Measurements from ENCODE around the gene CPT1C. TPM values are rescaled to one million over a fixed set of nuclear protein-coding genes. Genes with fewer than 3 reads are reported as not detected.
A peak's percentile ranks its signal among the peaks of the same experiment; 100 is the strongest.

CPT1C gene
- total RNA-seq, 8 experiments from 2014 or later, result 4.7 to 65.7 (median 36.3) TPM

DNA sequence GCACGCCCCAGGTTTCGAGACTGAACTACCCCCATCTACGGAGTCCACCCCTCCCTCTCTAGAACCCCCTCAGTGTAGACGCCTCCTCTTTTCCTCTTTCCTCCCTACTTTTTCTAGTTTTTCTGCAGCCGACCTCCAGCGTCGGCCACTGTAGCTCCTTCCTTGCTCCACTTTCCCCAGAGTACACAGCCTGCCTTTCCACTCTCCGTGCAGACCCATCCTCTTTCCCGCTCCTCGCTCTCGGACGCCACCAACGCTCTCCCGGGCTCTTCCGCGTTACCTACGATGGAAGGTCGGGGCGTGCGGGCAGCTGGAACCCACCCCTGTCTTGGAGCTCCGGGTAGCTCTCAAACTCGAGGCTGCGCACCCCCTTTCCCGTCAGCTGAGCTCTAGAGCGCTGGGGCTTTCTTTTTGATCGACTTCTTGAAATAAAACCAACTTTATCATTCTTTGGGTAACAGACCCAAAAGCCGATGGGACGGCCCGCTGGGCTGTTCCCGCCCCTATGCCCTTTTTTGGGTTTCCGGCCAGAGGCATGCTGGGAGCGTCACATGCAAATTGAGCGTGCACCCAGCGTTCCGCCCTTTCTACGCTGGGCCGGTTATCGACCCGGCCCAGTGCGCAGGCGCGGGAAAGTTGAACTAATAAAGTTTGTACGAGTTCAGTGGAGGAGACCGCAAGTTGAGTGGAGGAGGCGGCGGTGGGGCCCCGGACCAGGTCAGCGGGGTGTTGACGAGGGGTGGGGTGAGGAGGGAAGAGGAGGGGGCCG lies 25.4 kb upstream of the CPT1C start, which contains the start of the genes BCL2L12 and IRF3:
TSS of gene BCL2L12 (plus strand) at position 583 of the 769 bp plus-strand sequence. CDS start 760 bp downstream, outside the sequence.
TSS of gene IRF3 (minus strand) at position 507 of the 769 bp plus-strand sequence. CDS start 1,019 bp downstream, outside the sequence.
- Histone ChIP-seq H3K4me3 (peak within 1 kb of the TSS; percentile 54 to 86 (median 64)), H3K27ac (peak within 1 kb of the TSS; percentile 56 to 79), H3K4me1 (replicated peaks in 1 of 2) (peaks cover 7 to 15% of the 10 kb centered on the region in 2 donors)
- peak; percentile 77 to 86 (median 82) for ATAC-seq (replicated peaks in 6 of 8)
- in situ Hi-C loops (cut with MboI; ENCODE audit: low pct_unique_long_range_greater_than_20kb in 2 of 9, low sequenced_read_pairs in 9 of 9, unreplicated experiment in 9 of 9), result no loop called here
- WGBS, 10 experiments, result 0 to 1% (median 0%) methylated on average over 2 to 25 of the region's 50 CpGs; no CpG with 5 or more reads in 3 of the 10 experiments

DNA sequence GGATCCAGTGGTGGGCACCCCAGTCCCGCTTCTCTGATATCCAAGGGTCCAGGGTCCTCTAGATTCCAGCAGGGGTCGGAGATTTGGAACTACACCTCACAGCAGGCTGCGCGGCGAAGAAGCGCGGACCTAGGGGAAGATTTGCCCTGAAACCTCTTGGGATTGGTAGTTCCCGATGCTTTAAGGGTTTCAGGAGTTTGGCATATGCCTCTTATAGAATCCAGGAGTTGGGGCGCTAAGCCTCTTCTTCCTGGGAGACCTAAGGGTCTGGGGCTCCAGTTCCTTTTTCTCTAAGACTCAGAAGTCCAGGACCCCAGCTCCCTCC lies 24.8 kb upstream of the CPT1C start:
- ATAC-seq (replicated peaks in 6 of 8), result peak in 6 of 8 experiments; percentile 5 to 41 (median 12)
- H3K27ac ChIP-seq, result peak overlapping the region in 1 of 2 donors; percentile 4
- no CpG with 5 or more reads among the region's 9 CpGs for WGBS, 10 experiments
- peaks cover 7 to 15% of the 10 kb centered on the region in 2 donors for H3K4me1 ChIP-seq (replicated peaks in 1 of 2)
- H3K4me3 ChIP-seq, result peak overlapping the region; percentile 54 to 86 (median 64)
- in situ Hi-C loops (cut with MboI; ENCODE audit: low pct_unique_long_range_greater_than_20kb in 2 of 9, low sequenced_read_pairs in 9 of 9, unreplicated experiment in 9 of 9), result no loop called here

DNA sequence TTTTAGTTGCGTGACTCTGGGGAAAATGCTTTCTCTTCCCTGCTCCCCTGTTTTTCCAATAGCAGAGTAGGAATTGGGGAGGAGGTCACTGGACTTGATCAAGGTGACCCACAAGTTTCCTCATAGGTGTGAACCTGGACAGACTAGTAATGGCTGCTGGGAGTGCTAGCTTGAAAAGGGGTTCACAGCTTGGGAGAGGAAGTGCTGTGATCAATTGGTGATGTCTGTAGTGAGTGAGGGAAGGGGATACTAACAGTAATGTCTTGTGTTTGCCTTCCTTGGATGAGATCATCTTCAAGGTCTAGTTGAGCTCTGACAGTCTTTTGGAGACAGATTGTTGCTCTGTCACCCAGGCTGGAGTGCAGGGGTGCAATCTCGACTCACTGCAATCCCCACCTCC lies 23.4 kb upstream of the CPT1C start:
- no peak for ATAC-seq (replicated peaks in 6 of 8)
- Histone ChIP-seq H3K4me3 (no peak overlapping the region), H3K4me1 (replicated peaks in 1 of 2) (peaks cover 12 to 22% of the 10 kb centered on the region in 2 donors), H3K27ac (no peak overlapping the region)
- 80 to 100% (median 91%) methylated on average over 1 to 2 of the region's 2 CpGs; no CpG with 5 or more reads in 4 of the 10 experiments for WGBS, 10 experiments
- in situ Hi-C loops (cut with MboI; ENCODE audit: low pct_unique_long_range_greater_than_20kb in 2 of 9, low sequenced_read_pairs in 9 of 9, unreplicated experiment in 9 of 9), result no loop called here

DNA sequence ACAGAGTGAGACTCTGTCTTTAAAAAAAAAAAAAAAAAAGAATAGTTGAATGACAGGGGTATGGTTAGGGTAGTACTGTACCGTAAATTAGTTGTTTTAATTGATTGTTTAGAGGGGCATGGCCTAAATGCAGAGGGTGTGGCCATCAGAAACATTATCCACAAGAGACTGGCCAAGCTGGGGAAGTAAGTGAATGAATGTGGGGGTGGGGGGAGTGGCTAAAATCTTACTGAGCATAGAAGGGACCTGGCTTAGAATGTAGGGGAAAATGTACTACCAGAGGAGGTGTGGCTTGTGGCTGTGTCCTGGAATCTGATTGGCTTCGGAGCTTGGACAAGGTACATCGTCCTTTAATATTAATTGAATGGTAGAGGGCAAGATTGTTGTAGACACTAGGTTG lies 21.4 kb upstream of the CPT1C start:
- Histone ChIP-seq H3K4me3 (no peak overlapping the region), H3K27ac (no peak overlapping the region), H3K4me1 (replicated peaks in 1 of 2) (peaks cover 7 to 19% of the 10 kb centered on the region in 2 donors)
- no peak for ATAC-seq (replicated peaks in 6 of 8)
- 0 to 100% (median 90%) methylated on average over 1 to 3 of the region's 3 CpGs; no CpG with 5 or more reads in 1 of the 10 experiments for WGBS, 10 experiments
- in situ Hi-C loops (cut with MboI; ENCODE audit: low pct_unique_long_range_greater_than_20kb in 2 of 9, low sequenced_read_pairs in 9 of 9, unreplicated experiment in 9 of 9), result no loop called here

DNA sequence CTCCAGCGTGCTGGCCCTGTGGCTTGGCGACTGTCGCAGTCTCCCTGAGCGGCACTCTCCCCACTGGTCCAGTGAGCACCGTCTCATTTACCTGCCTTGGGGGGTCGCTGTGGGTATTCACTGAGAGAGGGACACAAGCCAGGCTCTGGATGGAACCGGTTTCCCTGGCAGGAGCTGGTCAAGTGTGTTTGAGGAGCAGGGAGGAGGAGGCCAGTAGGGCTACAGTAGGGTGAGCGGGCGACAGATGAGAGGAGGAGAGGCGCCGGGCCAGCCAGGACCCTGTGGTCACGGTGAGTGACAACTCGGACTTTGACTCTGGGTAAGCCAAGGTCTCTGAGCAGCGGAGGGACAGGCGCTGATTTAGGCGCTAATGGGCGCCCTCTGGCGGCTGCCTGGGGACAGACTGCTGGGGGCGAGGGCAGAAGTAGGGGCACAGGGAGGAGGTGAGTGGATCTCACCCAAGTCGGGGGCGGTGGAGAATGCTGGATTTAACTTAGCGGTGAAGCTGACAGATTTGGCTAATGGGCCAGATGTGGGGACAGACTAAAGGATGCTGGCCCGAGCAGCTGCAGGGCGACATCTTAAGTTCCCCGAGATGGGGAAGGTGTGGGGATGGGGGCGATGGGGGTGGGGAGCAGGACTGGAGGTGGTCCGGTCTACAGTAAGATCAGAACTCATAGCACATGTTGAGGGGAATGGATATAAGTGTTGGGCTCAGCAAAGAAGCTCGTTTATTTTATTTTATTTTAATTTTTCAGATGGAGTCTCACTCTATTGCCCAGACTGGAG lies 18.6 kb upstream of the CPT1C start:
- 0 to 100% (median 17%) methylated on average over 1 to 12 of the region's 28 CpGs; no CpG with 5 or more reads in 3 of the 10 experiments for WGBS, 10 experiments
- in situ Hi-C loops (cut with MboI; ENCODE audit: low pct_unique_long_range_greater_than_20kb in 2 of 9, low sequenced_read_pairs in 9 of 9, unreplicated experiment in 9 of 9), result no loop called here
- ATAC-seq (replicated peaks in 6 of 8), result peak; percentile 1 to 35 (median 12)
- Histone ChIP-seq H3K4me1 (replicated peaks in 1 of 2) (peaks cover 7 to 12% of the 10 kb centered on the region in 2 donors), H3K4me3 (peak overlapping the region; percentile 20 to 34 (median 25)), H3K27ac (peak overlapping the region; percentile 63 to 69)

DNA sequence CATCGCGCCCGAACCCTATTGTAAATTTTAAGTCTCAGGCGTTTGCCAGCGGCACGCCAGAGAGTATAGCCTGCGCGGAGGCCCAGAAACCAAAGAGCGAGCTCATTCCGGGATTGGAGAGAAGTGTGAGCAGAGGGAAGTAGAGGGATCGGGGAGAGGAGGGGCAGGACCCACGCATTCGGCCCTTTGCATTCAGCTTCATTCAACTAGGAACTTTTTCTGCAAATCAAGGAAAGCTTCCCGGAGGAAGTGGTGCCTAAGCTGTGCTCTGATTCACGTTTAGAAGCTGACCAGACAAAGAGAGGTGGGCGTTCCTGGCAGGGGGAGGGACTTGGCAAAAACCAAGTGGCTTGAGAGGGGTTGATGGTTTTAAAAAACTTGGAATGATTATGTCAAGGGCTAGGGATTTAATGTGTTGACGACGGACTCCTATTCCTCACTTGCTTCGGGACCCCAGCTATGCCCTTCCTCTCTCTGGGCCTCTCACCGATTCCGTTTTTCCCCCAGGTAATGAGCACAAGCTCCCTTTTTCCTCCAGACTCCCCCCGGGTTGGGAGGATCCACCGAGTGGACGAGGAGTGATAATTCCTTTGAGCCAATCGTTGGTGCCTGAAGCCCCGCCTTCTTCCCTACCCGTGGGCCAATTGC lies 14.7 kb upstream of the CPT1C start:
- peak overlapping the region; percentile 50 to 89 (median 83) for H3K4me3 ChIP-seq
- WGBS, 10 experiments, result 0 to 13% (median 1%) methylated on average over 2 to 16 of the region's 27 CpGs; no CpG with 5 or more reads in 2 of the 10 experiments
- peak overlapping the region; percentile 99 for H3K27ac ChIP-seq
- ATAC-seq (replicated peaks in 6 of 8), result peak in 7 of 8 experiments; percentile 8 to 25 (median 16)
- in situ Hi-C loops (cut with MboI; ENCODE audit: low pct_unique_long_range_greater_than_20kb in 2 of 9, low sequenced_read_pairs in 9 of 9, unreplicated experiment in 9 of 9), result no loop called here
- peaks cover 33 to 38% of the 10 kb centered on the region in 2 donors for H3K4me1 ChIP-seq (replicated peaks in 1 of 2)

DNA sequence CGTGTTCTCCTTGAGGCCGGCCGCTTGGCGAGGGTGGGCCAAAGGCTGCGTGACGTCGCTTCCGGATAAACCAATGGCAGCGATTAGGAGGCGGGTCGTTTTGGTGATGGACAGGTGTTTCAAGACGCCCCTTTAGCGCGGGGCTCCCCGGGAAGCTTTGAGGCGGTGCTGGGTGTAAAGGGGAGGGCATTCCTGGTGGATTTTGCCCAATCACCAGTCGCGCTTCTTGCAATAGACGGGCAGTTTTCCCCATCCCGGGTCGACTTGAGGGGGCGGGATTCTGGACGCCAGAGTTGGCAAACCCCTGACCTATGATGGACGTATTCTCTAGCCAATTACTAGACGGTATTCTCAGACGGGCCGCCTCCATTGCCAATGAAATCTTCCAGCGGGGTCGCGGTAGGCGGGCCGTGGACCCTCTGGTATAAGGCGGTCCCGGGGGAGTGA lies 14.1 kb upstream of the CPT1C start:
- 0 to 6% (median 1%) methylated on average over 3 to 9 of the region's 34 CpGs; no CpG with 5 or more reads in 6 of the 10 experiments for WGBS, 10 experiments
- in situ Hi-C loops (cut with MboI; ENCODE audit: low pct_unique_long_range_greater_than_20kb in 2 of 9, low sequenced_read_pairs in 9 of 9, unreplicated experiment in 9 of 9), result no loop called here
- peak; percentile 74 to 80 (median 79) for ATAC-seq (replicated peaks in 6 of 8)
- Histone ChIP-seq H3K4me1 (replicated peaks in 1 of 2) (peaks cover 31 to 36% of the 10 kb centered on the region in 2 donors), H3K27ac (peak overlapping the region; percentile 98 to 99), H3K4me3 (peak overlapping the region; percentile 68 to 94 (median 88))

DNA sequence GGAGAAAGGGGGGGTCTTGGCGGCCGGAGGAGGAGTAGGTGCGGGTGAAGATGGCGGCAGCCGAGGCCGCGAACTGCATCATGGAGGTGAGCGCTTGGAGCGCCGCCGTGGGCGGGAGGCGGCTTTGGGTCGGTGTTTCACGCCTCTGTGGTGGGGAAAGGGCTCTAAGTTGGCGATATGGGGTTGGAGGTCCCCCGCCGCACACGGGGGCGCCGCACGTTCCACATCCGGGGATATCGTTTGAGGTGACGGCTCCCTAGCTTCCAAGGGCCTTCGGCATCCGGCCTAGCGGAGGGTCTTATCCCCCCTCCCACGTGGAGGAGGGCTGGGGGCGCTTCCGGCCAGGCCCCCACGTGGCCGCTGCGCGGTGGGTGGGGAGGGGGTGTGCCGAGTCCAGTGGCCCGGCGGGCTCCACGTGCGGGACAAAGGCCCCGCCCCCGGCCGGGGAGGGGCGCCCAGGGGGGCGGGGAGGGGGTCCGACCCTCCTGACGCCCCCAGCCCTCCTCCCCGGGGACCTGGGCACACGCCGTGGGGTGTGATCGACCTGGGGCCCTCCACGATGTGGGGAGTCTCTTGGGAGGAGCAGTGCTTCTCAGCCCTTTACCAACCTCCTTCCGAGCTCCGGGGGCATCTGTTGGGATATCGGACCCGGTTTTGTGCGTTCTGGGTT lies 13.6 kb upstream of the CPT1C start, which contains the start of gene PRMT1:
TSS of gene PRMT1 (plus strand) at position 41 of the 670 bp plus-strand sequence. CDS start at position 51, 10 bp downstream.
- Histone ChIP-seq H3K27ac (peak within 1 kb of the TSS; percentile 99), H3K4me3 (peak within 1 kb of the TSS; percentile 68 to 94 (median 88)), H3K4me1 (replicated peaks in 1 of 2) (peaks cover 28 to 32% of the 10 kb centered on the region in 2 donors)
- in situ Hi-C loops (cut with MboI; ENCODE audit: low pct_unique_long_range_greater_than_20kb in 2 of 9, low sequenced_read_pairs in 9 of 9, unreplicated experiment in 9 of 9), result no loop called here
- 0% methylated on average over 1 of the region's 57 CpGs; no CpG with 5 or more reads in 9 of the 10 experiments for WGBS, 10 experiments
- peak; percentile 5 to 28 (median 14) for ATAC-seq (replicated peaks in 6 of 8)

DNA sequence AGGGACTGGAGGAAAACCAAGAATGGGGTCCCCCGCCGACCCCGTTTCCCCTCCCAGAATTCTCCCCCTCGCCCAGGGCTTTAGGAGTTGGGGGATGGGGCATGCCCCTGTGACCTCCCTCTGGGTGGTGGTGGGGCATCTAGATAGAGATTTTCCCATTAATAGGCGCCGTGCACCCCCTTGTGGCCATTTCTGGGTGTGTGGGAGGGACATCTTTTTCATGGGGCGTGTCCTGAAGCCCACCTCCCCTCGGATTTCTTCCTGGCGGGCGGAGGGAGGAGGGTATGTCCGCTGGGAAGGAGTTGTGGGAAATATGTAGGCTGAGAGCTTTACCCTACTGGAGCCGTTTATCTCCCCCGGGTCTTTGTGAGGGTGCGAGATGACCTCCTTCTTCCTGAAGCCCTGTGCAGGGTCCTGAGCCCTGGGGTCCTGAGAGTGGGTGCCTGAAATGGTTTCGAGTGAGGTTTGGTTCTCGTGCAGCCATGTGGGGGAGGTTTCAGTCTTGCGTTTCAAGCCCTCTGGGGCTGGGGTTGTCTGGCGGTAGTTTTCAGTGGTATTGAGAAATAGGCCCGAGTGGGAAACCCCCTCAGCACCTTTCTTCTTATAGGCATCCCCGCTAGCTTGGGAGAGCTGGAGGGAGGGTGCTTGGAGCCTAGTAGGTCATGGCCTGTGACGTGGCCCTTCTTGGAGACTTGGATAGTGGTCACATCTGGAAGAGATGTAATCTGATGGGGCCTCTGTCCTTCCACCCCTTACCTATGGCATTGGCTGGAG lies 12.8 kb upstream of the CPT1C start:
- H3K27ac ChIP-seq, result peak overlapping the region; percentile 98 to 99
- ATAC-seq (replicated peaks in 6 of 8), result no peak
- 0% methylated on average over 1 to 3 of the region's 21 CpGs; no CpG with 5 or more reads in 7 of the 10 experiments for WGBS, 10 experiments
- in situ Hi-C loops (cut with MboI; ENCODE audit: low pct_unique_long_range_greater_than_20kb in 2 of 9, low sequenced_read_pairs in 9 of 9, unreplicated experiment in 9 of 9), result no loop called here
- peak overlapping the region; percentile 68 to 94 (median 88) for H3K4me3 ChIP-seq
- H3K4me1 ChIP-seq (replicated peaks in 1 of 2), result peaks cover 25 to 26% of the 10 kb centered on the region in 2 donors

DNA sequence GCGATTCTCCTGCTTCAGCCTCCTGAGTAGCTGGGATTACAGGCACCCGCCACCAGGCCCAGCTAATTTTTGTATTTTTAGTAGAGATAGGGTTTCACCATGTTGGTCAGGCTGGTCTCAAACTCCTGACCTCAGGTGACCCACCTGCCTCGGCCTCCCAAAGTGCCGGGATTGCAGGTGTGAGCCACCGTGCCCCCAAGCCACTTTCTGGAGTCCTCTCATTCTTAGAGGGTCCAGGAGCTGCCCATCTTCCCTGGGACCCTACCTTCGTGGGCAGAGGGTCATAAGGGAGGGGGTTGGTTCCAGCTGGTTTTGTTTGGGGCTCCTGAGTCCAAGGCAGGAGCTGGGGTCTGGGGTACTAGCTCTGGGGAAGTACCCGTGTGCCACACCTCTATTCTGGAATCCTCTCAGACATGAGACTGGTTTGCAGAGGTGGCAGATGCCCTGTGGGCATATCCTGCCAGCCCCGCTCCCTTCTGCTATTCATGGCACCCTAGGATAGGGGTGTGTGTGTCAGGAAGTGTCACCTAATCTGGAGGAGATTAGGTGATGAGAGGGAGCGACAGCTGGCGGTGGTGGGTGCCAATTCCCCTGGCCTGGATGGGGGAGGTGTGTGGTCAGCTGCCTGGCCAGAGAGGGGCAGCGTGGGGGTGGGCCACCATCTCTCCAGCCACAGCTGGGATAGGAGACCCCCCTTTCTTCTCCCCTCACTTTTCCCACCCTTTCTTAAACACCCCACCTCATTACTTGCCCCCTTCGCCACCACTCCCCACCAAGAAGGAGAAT lies 11.7 kb upstream of the CPT1C start:
- peaks cover 25 to 26% of the 10 kb centered on the region in 2 donors for H3K4me1 ChIP-seq (replicated peaks in 1 of 2)
- peak overlapping the region in 1 of 2 donors; percentile 99 for H3K27ac ChIP-seq
- peak overlapping the region in 1 of 5 donors; percentile 89 for H3K4me3 ChIP-seq
- 55 to 100% methylated on average over 1 to 2 of the region's 12 CpGs; no CpG with 5 or more reads in 8 of the 10 experiments for WGBS, 10 experiments
- ATAC-seq (replicated peaks in 6 of 8), result no peak
- in situ Hi-C loops (cut with MboI; ENCODE audit: low pct_unique_long_range_greater_than_20kb in 2 of 9, low sequenced_read_pairs in 9 of 9, unreplicated experiment in 9 of 9), result no loop called here

Data from motor neuron (in vitro differentiated cells).